SK-N-SH (cell line): ENCODE measurements around the gene TAOK2. TPM values are rescaled to one million over a fixed set of nuclear protein-coding genes. Genes with fewer than 3 reads are reported as not detected.
A peak's percentile ranks its signal among the peaks of the same experiment; 100 is the strongest.

Experiments
- CTCF ChIA-PET: fragments of 300-600, 350-600 bp; formaldehyde crosslinking; extraction: SDS; loops from one replicate; lab custom pipeline; 2021; lab: Yijun Ruan, JAX
- POLR2A ChIA-PET: fragments of 350-600 bp; sonication (Branson Sonifier 250); formaldehyde crosslinking; extraction: SDS; loops from one replicate; lab custom pipeline; 2020; ENCODE audit warnings: antibody characterized with exemption, inconsistent platforms; lab: Yijun Ruan, JAX
- DNase-seq: peaks from one replicate; pipeline ENCODE4 v3.0.0; 2012
- H2AFZ ChIP-seq: fragments of 200-600 bp; sonication (generic); 2 replicates; pipeline ENCODE4 v1.8.1; 2016; ENCODE audit warnings: antibody characterized with exemption, mild to moderate bottlenecking, low read depth
- H3F3A ChIP-seq: fragments of 200-600 bp; sonication (generic); replicated peaks from 2 replicates; pipeline ENCODE3; 2016; ENCODE audit warnings: antibody characterized with exemption, mild to moderate bottlenecking; ENCODE audit not compliant: insufficient read depth
- H3K27ac ChIP-seq, 2 experiments: fragments of 200-500 bp in 1 of 2; fragments of 200-600 bp in 1 of 2; sonication (Bioruptor generic) in 1 of 2; sonication (generic), shearing (Covaris generic) in 1 of 2; 2 replicates each; pipeline versions ENCODE4 v1.5.1 to v1.6.1; 2014 to 2016; ENCODE audit warnings: low read depth in 2 of 2, inconsistent platforms in 1 of 2, low read length in 1 of 2, mild to moderate bottlenecking in 1 of 2, mixed read lengths in 1 of 2
- H3K27me3 ChIP-seq: fragments of 200-600 bp; sonication (generic), shearing (Covaris generic); 2 replicates; pipeline ENCODE4 v1.6.1; 2016; ENCODE audit warnings: mixed run types; ENCODE audit not compliant: insufficient read depth
- H3K36me3 ChIP-seq, 2 experiments: fragments of 200-500 bp in 1 of 2; fragments of 200-600 bp in 1 of 2; sonication (Bioruptor generic) in 1 of 2; sonication (generic) in 1 of 2; replicated peaks in 1 of 2; 2 replicates each; pipeline versions ENCODE3 to v1.5.1; 2014 to 2016; ENCODE audit warnings: low read length in 1 of 2, mild to moderate bottlenecking in 1 of 2; ENCODE audit not compliant: insufficient read depth in 2 of 2, control insufficient read depth in 1 of 2
- H3K4me1 ChIP-seq, 2 experiments: fragments of 200-500 bp in 1 of 2; fragments of 200-600 bp in 1 of 2; sonication (Bioruptor generic) in 1 of 2; sonication (generic), shearing (Covaris generic) in 1 of 2; 2 replicates each; pipeline versions ENCODE4 v1.5.1 to v1.6.1; 2014 to 2016; ENCODE audit warnings: low read depth in 1 of 2, low read length in 1 of 2, mixed run types in 1 of 2; ENCODE audit not compliant: insufficient read depth in 2 of 2, control insufficient read depth in 1 of 2
- H3K4me2 ChIP-seq: fragments of 200-600 bp; sonication (generic), shearing (Covaris generic); 2 replicates; pipeline ENCODE4 v1.6.1; 2017; ENCODE audit warnings: mixed run types
- H3K4me3 ChIP-seq, 2 experiments: fragments of 200-500 bp in 1 of 2; fragments of 200-600 bp in 1 of 2; sonication (Bioruptor generic) in 1 of 2; sonication (generic), shearing (Covaris generic) in 1 of 2; 2 replicates each; pipeline versions ENCODE4 v1.5.1 to v1.8.1; 2014 to 2016; ENCODE audit warnings: low read depth in 2 of 2, inconsistent platforms in 1 of 2, low read length in 1 of 2, mild to moderate bottlenecking in 1 of 2, mixed read lengths in 1 of 2, moderate library complexity in 1 of 2
- H3K79me2 ChIP-seq: fragments of 200-600 bp; sonication (generic); 2 replicates; pipeline ENCODE4 v1.8.1; 2017; ENCODE audit warnings: mild to moderate bottlenecking; ENCODE audit not compliant: insufficient read depth
- H3K9ac ChIP-seq: fragments of 200-600 bp; sonication (generic); 2 replicates; pipeline ENCODE4 v1.6.1; 2017; ENCODE audit warnings: mixed run types
- H3K9me2 ChIP-seq: fragments of 200-600 bp; sonication (generic); 2 replicates; pipeline ENCODE4 v1.6.1; 2017; ENCODE audit warnings: mixed run types
- H3K9me3 ChIP-seq: fragments of 200-600 bp; sonication (generic); 2 replicates; pipeline ENCODE4 v1.6.1; 2017; ENCODE audit warnings: mixed run types, mild to moderate bottlenecking, moderate library complexity
- H4K20me1 ChIP-seq: fragments of 200-600 bp; sonication (generic); 2 replicates; pipeline ENCODE4 v1.6.1; 2017; ENCODE audit warnings: mild to moderate bottlenecking, mixed run types; ENCODE audit not compliant: insufficient read depth
- CHD2 ChIP-seq: fragments of 150-350 bp; IDR thresholded peaks from 2 replicates; pipeline ENCODE4 v1.6.1; 2018; ENCODE audit warnings: low read length; ENCODE audit not compliant: partially characterized antibody
- MXI1 ChIP-seq: IDR thresholded peaks from 2 replicates; pipeline ENCODE4 v1.6.1; 2012; ENCODE audit warnings: mild to moderate bottlenecking, low read depth, low read length, improper control_type of control experiment
- TCF12 ChIP-seq: IDR thresholded peaks from 2 replicates; pipeline ENCODE4 v1.4.0; 2012
- WGBS: methylation state at CpG from one replicate; pipeline ENCODE4 v1.1.6; 2017; ENCODE audit warnings: low lambda C conversion rate; 5-methylcytosine and 5-hydroxymethylcytosine counted together
- polyA plus RNA-seq, 3 experiments: library from polyadenylated mRNA; depleted of rRNA; stranded (reverse); fragments of >200 nt; gene quantifications; 2 replicates each; pipeline ENCODE4 v1.2.3, GENCODE V29; 2012
- TF ChIP-seq, protein P1 (sequence below): fragments of 150-350 bp; IDR thresholded peaks from 2 replicates; pipeline ENCODE4 v1.6.1; 2017; ENCODE audit warnings: antibody characterized with exemption, low read length, low read depth, borderline replicate concordance

Gene TAOK2
- polyA plus RNA-seq, 1 of the 3 experiments (the other 2 are of a cell fraction) = 21.9 TPM

DNA sequence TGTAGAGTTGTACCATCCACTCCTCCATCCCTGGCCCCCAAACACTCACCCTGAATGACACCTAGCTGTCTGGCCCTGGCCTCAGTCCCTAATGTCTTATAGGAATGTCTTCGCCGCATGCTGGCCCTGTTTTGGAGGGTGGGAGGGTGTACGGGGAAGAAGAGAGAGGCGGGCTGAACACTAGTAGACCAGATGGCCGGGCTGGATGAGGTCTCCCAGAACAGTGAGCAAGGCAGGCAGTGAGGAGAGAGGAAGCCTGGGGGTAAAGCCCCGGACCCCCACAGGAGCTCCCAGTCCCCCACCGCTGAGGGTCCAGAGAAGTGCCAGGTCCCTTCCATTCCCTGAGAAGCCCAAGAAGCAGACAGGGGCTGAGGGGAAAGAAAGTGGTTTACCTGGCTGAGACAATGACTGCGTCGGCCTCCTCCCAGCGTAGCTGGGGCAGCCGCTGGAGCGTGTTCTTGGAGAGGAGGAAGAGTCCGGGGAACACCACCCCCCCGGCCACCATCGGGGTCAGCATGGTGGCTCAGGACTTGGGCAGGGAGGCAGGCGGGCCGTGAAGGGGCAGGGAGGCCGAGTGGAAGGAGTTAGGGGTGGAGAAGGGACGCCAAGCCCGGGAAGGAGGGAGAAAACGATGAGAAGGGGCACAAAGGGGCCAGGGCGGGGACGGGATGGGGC, 56.5 kb downstream of the TAOK2 start:
- ChIA-PET CTCF (interaction anchor here (1.1 to 3.9 kb wide), 8 partner anchors 9 to 330 kb away, joined by 3 to 25 read pairs (median 6); partner anchors contain the start of genes CDIPT, HIRIP3, INO80E and TBX6), POLR2A (interaction anchor here (1.2 to 2.3 kb wide), 2 partner anchors 35 to 153 kb away, joined by 3 to 12 read pairs; partner anchors contain the start of genes ALDOA and CORO1A)
- Histone ChIP-seq H3K27ac (peak overlapping the region in 1 of 2 experiments; percentile 83; a peak in 2 of 4 replicates), H3K9me3 (no peaks in the 10 kb centered on the region), H3K9ac (no peak overlapping the region), H3K36me3 (no peaks in the 10 kb centered on the region), H3K9me2 (no peaks in the 10 kb centered on the region), H3K4me1 (peaks cover 6 to 28% of the 10 kb centered on the region in 2 experiments; a peak in 2 of 4 replicates), H4K20me1 (no peaks in the 10 kb centered on the region), H3K79me2 (no peaks in the 10 kb centered on the region), H2AFZ (no peak overlapping the region), H3K4me3 (peak overlapping the region; percentile 3 to 51; a peak in 2 of 4 replicates), H3K27me3 (no peaks in the 10 kb centered on the region), H3F3A (no peaks in the 10 kb centered on the region), H3K4me2 (0 out of 2 replicates have a peak overlapping the region, but pooled peaks have one; percentile 52)
- WGBS = 41% methylated on average over 23 of the region's 23 CpGs
- DNase-seq = peak; percentile 63
- peak; percentile 24; the same call in 1 of the 2 replicates for TF ChIP-seq MXI1
- TF ChIP-seq, protein P1, sequence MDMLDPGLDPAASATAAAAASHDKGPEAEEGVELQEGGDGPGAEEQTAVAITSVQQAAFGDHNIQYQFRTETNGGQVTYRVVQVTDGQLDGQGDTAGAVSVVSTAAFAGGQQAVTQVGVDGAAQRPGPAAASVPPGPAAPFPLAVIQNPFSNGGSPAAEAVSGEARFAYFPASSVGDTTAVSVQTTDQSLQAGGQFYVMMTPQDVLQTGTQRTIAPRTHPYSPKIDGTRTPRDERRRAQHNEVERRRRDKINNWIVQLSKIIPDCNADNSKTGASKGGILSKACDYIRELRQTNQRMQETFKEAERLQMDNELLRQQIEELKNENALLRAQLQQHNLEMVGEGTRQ = no peak

DNA sequence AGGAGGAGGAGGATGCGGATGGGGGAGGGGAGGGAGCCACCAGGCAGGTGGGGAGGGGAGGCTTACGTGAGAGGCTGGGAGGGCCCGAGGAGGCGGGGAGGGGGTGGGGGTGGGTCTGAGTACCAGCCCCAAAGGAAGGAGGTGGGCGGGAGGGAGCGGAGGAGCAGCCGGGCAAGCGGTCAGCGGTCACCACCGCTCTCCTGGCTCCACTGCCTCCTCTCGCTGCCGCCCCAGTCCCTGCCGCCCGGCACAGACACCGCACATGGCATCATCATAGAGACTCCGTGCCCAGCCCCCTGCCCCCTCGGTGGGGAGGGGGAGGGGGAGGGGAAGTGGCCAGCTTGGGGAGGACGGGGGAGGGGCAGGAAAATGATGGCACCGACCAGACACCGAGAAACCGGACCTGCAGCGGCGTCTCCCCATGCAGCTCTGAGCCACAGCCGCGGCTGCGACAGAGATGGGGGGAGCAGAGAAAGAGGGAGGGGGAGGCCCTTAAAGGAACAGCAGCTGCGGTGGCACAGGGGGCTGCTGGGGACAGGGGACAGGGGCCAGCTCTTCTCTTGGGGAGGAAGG, 57.3 kb downstream of the TAOK2 start, which contains the start of gene TLCD3B:
Gene TLCD3B (minus strand): TSS at position 431 of the 573 bp plus-strand sequence. CDS start 744 bp downstream, outside the sequence.
- Histone ChIP-seq H3K9me3 (no peaks in the 10 kb centered on the region), H2AFZ (peak within 1 kb of the TSS; percentile 69; the same call in 1 of the 2 replicates), H3K9me2 (no peaks in the 10 kb centered on the region), H3F3A (no peaks in the 10 kb centered on the region), H3K79me2 (no peaks in the 10 kb centered on the region), H3K4me3 (peak within 1 kb of the TSS; percentile 44 to 51; a peak in 3 of 4 replicates), H3K36me3 (no peaks in the 10 kb centered on the region), H3K4me2 (peak within 1 kb of the TSS; percentile 86), H3K27me3 (no peaks in the 10 kb centered on the region), H3K4me1 (peaks cover 6 to 28% of the 10 kb centered on the region in 2 experiments; a peak in 2 of 4 replicates), H3K27ac (peak within 1 kb of the TSS in 1 of 2 experiments; percentile 83; a peak in 2 of 4 replicates), H3K9ac (peak within 1 kb of the TSS; percentile 19; the same call in 1 of the 2 replicates), H4K20me1 (no peaks in the 10 kb centered on the region)
- POLR2A ChIA-PET = interaction anchor here (1.2 to 2.3 kb wide), 4 partner anchors 8 to 152 kb away, joined by 3 to 12 read pairs (median 5); partner anchors contain the start of genes ALDOA, C16orf92 and CORO1A
- peak; percentile 62; the same call in 1 of the 2 replicates for TF ChIP-seq MXI1
- TF ChIP-seq TCF12 = no peak
- TF ChIP-seq CHD2 = peak; percentile 87
- WGBS = 9% methylated on average over 23 of the region's 27 CpGs
- DNase-seq = peak; percentile 80
- CTCF ChIA-PET = interaction anchor here (0.8 to 3.9 kb wide), 32 partner anchors 9 to 389 kb away, joined by 3 to 43 read pairs (median 8); partner anchors contain the start of genes ALDOA, ASPHD1, C16orf92 and CDIPT
